ENCODE data around the gene HAND1.

Gene HAND1

GRCh38 chr5:154513669-154514084 is 35.6 kb upstream of the HAND1 start:
- Histone ChIP-seq H3K27ac (ENCODE audit: low read depth, low read length) (no peak overlapping the region), H3K9me3 (ENCODE audit: insufficient read depth, low read depth, low read length) (no peaks in the 10 kb centered on the region), H2AK5ac (ENCODE audit: low read length) (peak overlapping the region; percentile 63), H3K4me3 (ENCODE audit: low read depth, low read length) (no peak overlapping the region), H2AFZ (ENCODE audit: insufficient read depth, low read length, poor library complexity) (no peak overlapping the region), H3K4me1 (ENCODE audit: control insufficient read depth in 1 of 2, insufficient read depth in 2 of 2, low read length in 2 of 2) (peaks cover 23 to 25% of the 10 kb centered on the region in 2 experiments), H2BK12ac (ENCODE audit: low read length) (peak overlapping the region; percentile 98), H2BK120ac (ENCODE audit: insufficient read depth, low read length, poor library complexity) (peak overlapping the region; percentile 80), H3K4me2 (ENCODE audit: low read length) (no peak overlapping the region), H3K79me2 (ENCODE audit: control insufficient read depth, insufficient read depth, low read length, poor library complexity) (peaks cover 10% of the 10 kb centered on the region), H3K27me3 (ENCODE audit: insufficient read depth, low read length) (no peaks in the 10 kb centered on the region), H3K23ac (ENCODE audit: low read length) (no peak overlapping the region), H4K12ac (ENCODE audit: low read depth, low read length) (no peak overlapping the region), H3K79me1 (ENCODE audit: low read length) (peaks cover 46% of the 10 kb centered on the region), H3K9ac (ENCODE audit: low read length) (no peak overlapping the region), H4K91ac (ENCODE audit: low read depth, low read length) (peak overlapping the region; percentile 90), H3K4ac (ENCODE audit: low read depth, low read length) (no peak overlapping the region), H3K14ac (ENCODE audit: low read length) (peak overlapping the region; percentile 80), H2BK5ac (ENCODE audit: low read depth, low read length, poor library complexity) (peak overlapping the region; percentile 47), H3K36me3 (ENCODE audit: control insufficient read depth in 1 of 2, insufficient read depth in 2 of 2, low read length in 2 of 2) (no peaks in the 10 kb centered on the region), H4K8ac (ENCODE audit: low read depth, low read length) (no peak overlapping the region), H3K18ac (ENCODE audit: low read length) (no peak overlapping the region)
- no CpG with 5 or more reads among the region's 4 CpGs for WGBS (ENCODE audit: extremely low coverage, insufficient coverage, insufficient read length)
- DNase-seq: no peak

DNA sequence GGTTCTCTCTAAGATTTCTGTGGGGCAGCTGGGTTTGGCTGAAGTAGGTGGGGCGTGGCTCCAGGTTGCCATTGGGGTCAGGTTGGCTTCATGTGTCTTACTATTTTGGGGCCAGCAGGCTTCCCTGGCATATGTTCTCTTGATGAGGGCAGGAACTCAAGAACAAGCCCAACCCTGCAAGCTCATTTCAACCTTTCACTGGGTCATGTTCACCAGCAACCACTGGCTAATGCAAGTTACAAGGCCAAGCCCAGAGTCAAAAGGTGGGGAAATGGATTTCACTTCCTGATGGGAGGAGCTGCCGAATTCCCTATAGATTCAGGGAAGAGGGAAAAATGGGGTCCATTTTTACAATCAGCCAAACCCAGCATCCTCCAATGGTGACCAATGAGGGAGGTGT is 34.0 kb upstream of the HAND1 start:
- peaks cover 6% of the 10 kb centered on the region for H3K79me2 ChIP-seq (ENCODE audit: control insufficient read depth, insufficient read depth, low read length, poor library complexity)
- H3K4me1 ChIP-seq (ENCODE audit: control insufficient read depth in 1 of 2, insufficient read depth in 2 of 2, low read length in 2 of 2): peaks cover 13 to 15% of the 10 kb centered on the region in 2 experiments
- peak overlapping the region; percentile 91 for H2BK12ac ChIP-seq (ENCODE audit: low read length)
- no peaks in the 10 kb centered on the region for H3K9me3 ChIP-seq (ENCODE audit: insufficient read depth, low read depth, low read length)
- H3K4me3 ChIP-seq (ENCODE audit: low read depth, low read length): no peak overlapping the region
- H3K36me3 ChIP-seq (ENCODE audit: control insufficient read depth in 1 of 2, insufficient read depth in 2 of 2, low read length in 2 of 2): no peaks in the 10 kb centered on the region
- H2BK120ac ChIP-seq (ENCODE audit: insufficient read depth, low read length, poor library complexity): no peak overlapping the region
- no peak overlapping the region for H3K9ac ChIP-seq (ENCODE audit: low read length)
- no peak overlapping the region for H2BK5ac ChIP-seq (ENCODE audit: low read depth, low read length, poor library complexity)
- H3K79me1 ChIP-seq (ENCODE audit: low read length): peaks cover 33% of the 10 kb centered on the region
- no peak for DNase-seq
- H4K91ac ChIP-seq (ENCODE audit: low read depth, low read length): peak overlapping the region; percentile 72
- no peak overlapping the region for H3K23ac ChIP-seq (ENCODE audit: low read length)
- peak overlapping the region; percentile 64 for H2AK5ac ChIP-seq (ENCODE audit: low read length)
- no peak overlapping the region for H2AFZ ChIP-seq (ENCODE audit: insufficient read depth, low read length, poor library complexity)
- H4K12ac ChIP-seq (ENCODE audit: low read depth, low read length): no peak overlapping the region
- no peak overlapping the region for H3K27ac ChIP-seq (ENCODE audit: low read depth, low read length)
- no CpG with 5 or more reads among the region's 2 CpGs for WGBS (ENCODE audit: extremely low coverage, insufficient coverage, insufficient read length)
- H3K27me3 ChIP-seq (ENCODE audit: insufficient read depth, low read length): no peaks in the 10 kb centered on the region
- no peak overlapping the region for H3K4ac ChIP-seq (ENCODE audit: low read depth, low read length)
- no peak overlapping the region for H4K8ac ChIP-seq (ENCODE audit: low read depth, low read length)
- no peak overlapping the region for H3K4me2 ChIP-seq (ENCODE audit: low read length)
- no peak overlapping the region for H3K18ac ChIP-seq (ENCODE audit: low read length)
- H3K14ac ChIP-seq (ENCODE audit: low read length): no peak overlapping the region

- H4K91ac ChIP-seq (ENCODE audit: low read depth, low read length): peak overlapping the region; percentile 57
- no peak overlapping the region for H3K9ac ChIP-seq (ENCODE audit: low read length)
- H3K4me2 ChIP-seq (ENCODE audit: low read length): no peak overlapping the region
- no peak overlapping the region for H3K23ac ChIP-seq (ENCODE audit: low read length)
- no peak for DNase-seq
- no peak overlapping the region for H3K18ac ChIP-seq (ENCODE audit: low read length)
- no peaks in the 10 kb centered on the region for H3K36me3 ChIP-seq (ENCODE audit: control insufficient read depth in 1 of 2, insufficient read depth in 2 of 2, low read length in 2 of 2)
- H3K14ac ChIP-seq (ENCODE audit: low read length): peak overlapping the region; percentile 76
- no peak overlapping the region for H4K12ac ChIP-seq (ENCODE audit: low read depth, low read length)
- H3K4me3 ChIP-seq (ENCODE audit: low read depth, low read length): no peak overlapping the region
- H3K27ac ChIP-seq (ENCODE audit: low read depth, low read length): no peak overlapping the region
- H4K8ac ChIP-seq (ENCODE audit: low read depth, low read length): no peak overlapping the region
- H3K4me1 ChIP-seq (ENCODE audit: control insufficient read depth in 1 of 2, insufficient read depth in 2 of 2, low read length in 2 of 2): peaks cover 20 to 23% of the 10 kb centered on the region in 2 experiments
- H2BK120ac ChIP-seq (ENCODE audit: insufficient read depth, low read length, poor library complexity): peak overlapping the region; percentile 60
- peak overlapping the region; percentile 37 for H2BK5ac ChIP-seq (ENCODE audit: low read depth, low read length, poor library complexity)
- H3K9me3 ChIP-seq (ENCODE audit: insufficient read depth, low read depth, low read length): no peaks in the 10 kb centered on the region
- no CpG with 5 or more reads among the region's 5 CpGs for WGBS (ENCODE audit: extremely low coverage, insufficient coverage, insufficient read length)
- no peaks in the 10 kb centered on the region for H3K27me3 ChIP-seq (ENCODE audit: insufficient read depth, low read length)
- peak overlapping the region; percentile 33 for H3K4ac ChIP-seq (ENCODE audit: low read depth, low read length)
- peaks cover 2% of the 10 kb centered on the region for H3K79me2 ChIP-seq (ENCODE audit: control insufficient read depth, insufficient read depth, low read length, poor library complexity)
- H2BK12ac ChIP-seq (ENCODE audit: low read length): peak overlapping the region; percentile 87
- peaks cover 32% of the 10 kb centered on the region for H3K79me1 ChIP-seq (ENCODE audit: low read length)
- H2AFZ ChIP-seq (ENCODE audit: insufficient read depth, low read length, poor library complexity): no peak overlapping the region
- peak overlapping the region; percentile 89 for H2AK5ac ChIP-seq (ENCODE audit: low read length)
Observed at GRCh38 chr5:154509784-154510555, 31.9 kb upstream of the HAND1 start.

DNA sequence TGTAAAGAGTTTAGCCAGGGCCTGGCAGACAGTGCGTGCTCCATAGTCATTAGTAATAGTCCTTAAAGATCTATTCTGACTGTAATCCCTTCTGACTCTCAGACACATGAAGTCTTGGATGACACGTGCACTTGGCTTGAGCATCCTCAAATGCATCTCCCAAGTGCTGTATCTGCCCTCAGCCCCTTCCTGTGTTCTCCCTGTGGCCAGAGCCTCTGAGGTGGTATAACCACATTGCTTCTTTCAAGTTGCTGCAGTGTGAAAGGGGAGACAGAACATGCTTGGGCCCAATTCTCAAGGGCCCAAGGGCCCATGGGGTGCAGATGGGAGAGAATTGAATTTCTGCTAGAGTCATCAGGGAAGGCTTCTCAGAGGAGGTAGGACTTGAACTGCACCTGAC is 30.1 kb upstream of the HAND1 start:
- no peak for DNase-seq
- Histone ChIP-seq H3K36me3 (ENCODE audit: control insufficient read depth in 1 of 2, insufficient read depth in 2 of 2, low read length in 2 of 2) (no peaks in the 10 kb centered on the region), H3K9ac (ENCODE audit: low read length) (no peak overlapping the region), H4K8ac (ENCODE audit: low read depth, low read length) (no peak overlapping the region), H3K4me3 (ENCODE audit: low read depth, low read length) (no peak overlapping the region), H3K79me1 (ENCODE audit: low read length) (peaks cover 20% of the 10 kb centered on the region), H3K9me3 (ENCODE audit: insufficient read depth, low read depth, low read length) (no peaks in the 10 kb centered on the region), H2AFZ (ENCODE audit: insufficient read depth, low read length, poor library complexity) (no peak overlapping the region), H3K14ac (ENCODE audit: low read length) (no peak overlapping the region), H2BK120ac (ENCODE audit: insufficient read depth, low read length, poor library complexity) (no peak overlapping the region), H3K27ac (ENCODE audit: low read depth, low read length) (no peak overlapping the region), H3K18ac (ENCODE audit: low read length) (no peak overlapping the region), H2BK12ac (ENCODE audit: low read length) (no peak overlapping the region), H4K91ac (ENCODE audit: low read depth, low read length) (no peak overlapping the region), H2BK5ac (ENCODE audit: low read depth, low read length, poor library complexity) (no peak overlapping the region), H3K4me2 (ENCODE audit: low read length) (no peak overlapping the region), H3K23ac (ENCODE audit: low read length) (no peak overlapping the region), H3K79me2 (ENCODE audit: control insufficient read depth, insufficient read depth, low read length, poor library complexity) (no peaks in the 10 kb centered on the region), H3K4ac (ENCODE audit: low read depth, low read length) (no peak overlapping the region), H4K12ac (ENCODE audit: low read depth, low read length) (no peak overlapping the region), H3K4me1 (ENCODE audit: control insufficient read depth in 1 of 2, insufficient read depth in 2 of 2, low read length in 2 of 2) (peaks cover 17 to 23% of the 10 kb centered on the region in 2 experiments), H2AK5ac (ENCODE audit: low read length) (no peak overlapping the region), H3K27me3 (ENCODE audit: insufficient read depth, low read length) (no peaks in the 10 kb centered on the region)
- no CpG with 5 or more reads among the region's 2 CpGs for WGBS (ENCODE audit: extremely low coverage, insufficient coverage, insufficient read length)

All from trophoblast cell (in vitro differentiated cells and primary cell).